Cardiac muscle cell (in vitro differentiated cells and primary cell): Measurements from ENCODE around the gene HCRTR1. TPM values are rescaled to one million over a fixed set of nuclear protein-coding genes. Genes with fewer than 3 reads are reported as not detected.
A peak's percentile ranks its signal among the peaks of the same experiment; 100 is the strongest.

Experiments used
- DNase-seq, 2 donors: peaks; one replicate each; pipeline versions ENCODE4 v3.0.0 to v3.0.0-alpha.2; 2010 to 2017; ENCODE audit warnings: low read depth in 1 of 2, low spot score in 1 of 2
- H3K27ac ChIP-seq: fragments of 200-600 bp; sonication (generic); 2 replicates; pipeline ENCODE4 v1.5.1; 2016
- H3K27me3 ChIP-seq: fragments of 200-600 bp; sonication (generic); 2 replicates; pipeline ENCODE4 v1.6.0; 2016; ENCODE audit warnings: control low read depth
- H3K36me3 ChIP-seq: fragments of 200-600 bp; sonication (generic); 2 replicates; pipeline ENCODE4 v1.5.1; 2016; ENCODE audit warnings: control low read depth
- H3K4me1 ChIP-seq: fragments of 200-600 bp; sonication (generic); 2 replicates; pipeline ENCODE4 v1.8.1; 2017; ENCODE audit warnings: low read depth, mild to moderate bottlenecking, mixed run types
- H3K4me3 ChIP-seq: fragments of 200-600 bp; sonication (generic); 2 replicates; pipeline ENCODE4 v1.5.1; 2016; ENCODE audit warnings: mild to moderate bottlenecking
- H3K9me3 ChIP-seq: fragments of 200-600 bp; sonication (generic); 2 replicates; pipeline ENCODE4 v1.5.1; 2017; ENCODE audit warnings: low read depth, mild to moderate bottlenecking, control low read depth
- CTCF ChIP-seq: IDR thresholded peaks from 2 replicates; pipeline ENCODE4 v1.5.1; 2012; ENCODE audit warnings: low read depth, mild to moderate bottlenecking, low read length
- polyA plus RNA-seq: library from polyadenylated mRNA; unstranded; fragments of >200 nt; fragmentation: Nextera tagmentation; extraction: Ambion mirVana; gene quantifications from 2 replicates; pipeline ENCODE4 v1.2.1, GENCODE V29; 2016
- total RNA-seq: library from RNA; depleted of rRNA; stranded (reverse); fragments of >200 nt; gene quantifications from 2 replicates; pipeline ENCODE4 v1.2.3, GENCODE V29; 2016

HCRTR1 gene
- total and polyA plus RNA-seq, 2 experiments from 2014 or later, result not detected

DNA sequence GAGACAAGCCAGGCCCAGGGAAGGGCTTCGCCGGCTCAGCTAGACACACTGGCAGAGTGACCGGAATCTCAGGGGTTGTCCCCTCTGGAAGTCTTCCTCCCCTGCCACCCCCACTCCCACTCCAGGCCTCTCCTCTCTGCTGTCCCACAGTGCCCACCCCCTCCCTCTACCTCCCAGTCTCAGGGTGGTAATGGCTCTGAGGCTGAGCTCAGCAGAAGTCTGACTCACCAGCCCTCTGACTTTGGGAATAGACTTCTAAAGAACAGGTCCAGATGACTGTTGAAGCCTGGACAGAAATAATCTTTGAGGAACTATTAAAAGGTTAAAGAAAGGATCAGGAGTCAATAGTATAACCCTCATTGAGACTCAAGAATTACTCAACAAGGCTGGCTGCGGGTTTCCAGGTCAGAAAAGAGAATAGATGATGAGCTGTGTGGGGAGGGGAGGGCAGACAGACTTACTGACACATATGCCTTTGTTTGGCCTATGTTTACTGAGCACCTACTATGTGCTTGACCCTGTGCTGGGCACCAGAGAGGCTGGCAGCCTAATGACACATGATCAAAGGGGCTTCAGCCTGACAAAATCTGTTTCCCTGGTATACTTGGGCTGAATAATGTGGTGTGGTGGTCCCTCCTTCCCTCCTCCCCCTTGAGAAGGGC lies 8.2 kb downstream of the HCRTR1 start:
- Histone ChIP-seq H3K4me1 (peaks cover 9% of the 10 kb centered on the region), H3K36me3 (no peaks in the 10 kb centered on the region), H3K27me3 (no peaks in the 10 kb centered on the region), H3K9me3 (no peaks in the 10 kb centered on the region), H3K27ac (no peak overlapping the region), H3K4me3 (no peak overlapping the region)
- TF ChIP-seq CTCF, result no peak
- peak in 1 of 2 donors; percentile 28 for DNase-seq

GRCh38 chr1:31626223-31627207 lies 9.0 kb downstream of the HCRTR1 start:
- Histone ChIP-seq H3K9me3 (no peaks in the 10 kb centered on the region), H3K27ac (no peak overlapping the region), H3K4me3 (no peak overlapping the region), H3K36me3 (peaks cover 3% of the 10 kb centered on the region), H3K27me3 (no peaks in the 10 kb centered on the region), H3K4me1 (peaks cover 9% of the 10 kb centered on the region)
- no peak for TF ChIP-seq CTCF
- DNase-seq, result peak in 1 of 2 donors; percentile 51

GRCh38 chr1:31627301-31627929 lies 9.9 kb downstream of the HCRTR1 start:
- TF ChIP-seq CTCF, result no peak
- no peaks in the 10 kb centered on the region for H3K27me3 ChIP-seq

DNA sequence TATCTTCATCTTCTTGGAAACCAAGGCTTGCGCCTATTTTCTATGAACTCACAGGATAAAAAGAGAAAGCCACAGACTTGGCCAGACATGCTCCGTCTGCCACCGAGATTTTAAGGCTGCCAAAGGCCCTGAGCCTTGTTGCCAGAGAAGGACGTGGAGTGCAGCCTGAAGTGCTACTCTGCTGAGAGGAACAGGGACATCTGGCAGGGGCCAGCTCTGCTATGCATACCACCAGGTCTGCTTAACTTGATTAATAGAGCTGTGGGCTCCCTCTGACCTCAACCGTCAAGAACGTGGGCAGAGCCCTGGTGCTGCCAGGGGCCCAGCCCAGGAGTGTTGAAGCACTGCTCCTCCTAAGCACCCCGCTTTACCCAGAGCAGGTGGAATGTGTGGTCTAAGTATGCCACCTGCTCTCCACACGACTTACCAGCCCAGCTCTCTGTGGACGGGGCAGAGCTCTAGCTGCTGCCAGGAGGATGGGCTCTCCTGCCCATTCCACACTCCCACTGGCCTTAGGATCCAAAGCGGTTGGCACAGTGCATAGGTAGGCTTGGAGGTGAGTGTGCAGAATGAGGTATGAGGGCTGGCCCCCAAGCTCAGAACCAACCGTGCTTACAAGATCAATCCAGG lies 10.6 kb downstream of the HCRTR1 start:
- Histone ChIP-seq H3K9me3 (no peaks in the 10 kb centered on the region), H3K27me3 (no peaks in the 10 kb centered on the region), H3K4me3 (no peak overlapping the region), H3K4me1 (peaks cover 9% of the 10 kb centered on the region), H3K27ac (peak overlapping the region; percentile 16), H3K36me3 (peaks cover 5% of the 10 kb centered on the region)
- peak; percentile 28 to 31 for DNase-seq
- no peak for TF ChIP-seq CTCF

More at GRCh38 chr1:31627301-31627929, 9.9 kb downstream of the HCRTR1 start:
- H3K4me3 ChIP-seq, result no peak overlapping the region
- H3K27ac ChIP-seq, result peak overlapping the region; percentile 16
- peak in 1 of 2 donors; percentile 36 for DNase-seq
- H3K9me3 ChIP-seq, result no peaks in the 10 kb centered on the region
- H3K4me1 ChIP-seq, result peaks cover 9% of the 10 kb centered on the region
- peaks cover 4% of the 10 kb centered on the region for H3K36me3 ChIP-seq

- no peak for TF ChIP-seq CTCF
- Histone ChIP-seq H3K4me3 (no peak overlapping the region), H3K27me3 (no peaks in the 10 kb centered on the region), H3K4me1 (peaks cover 9% of the 10 kb centered on the region), H3K36me3 (peaks cover 8% of the 10 kb centered on the region), H3K27ac (peak overlapping the region; percentile 56), H3K9me3 (no peaks in the 10 kb centered on the region)
- no peak for DNase-seq
Observed at GRCh38 chr1:31628931-31629556, 11.6 kb downstream of the HCRTR1 start.
